ENCODE data around the gene TRIM8.

Gene TRIM8

GRCh38 chr10:102674566-102674965, 30.3 kb downstream of the TRIM8 start:
- Histone ChIP-seq H3F3A (ENCODE audit: insufficient read depth) (no peaks in the 10 kb centered on the region), H3K4me2 (ENCODE audit: low read depth, low read length, poor library complexity, severe bottlenecking) (no peak overlapping the region), H3K9ac (ENCODE audit: low read length) (no peak overlapping the region), H4K20me1 (ENCODE audit: low read depth, low read length) (no peaks in the 10 kb centered on the region), H3K27ac (ENCODE audit: low read depth, low read length) (no peak overlapping the region), H3K36me3 (ENCODE audit: low read length) (no peaks in the 10 kb centered on the region), H2AFZ (ENCODE audit: low read depth, low read length, severe bottlenecking) (no peak overlapping the region), H3K4me3 (ENCODE audit: insufficient read depth, low read length, poor library complexity, severe bottlenecking) (no peak overlapping the region), H3K27me3 (ENCODE audit: low read length) (no peaks in the 10 kb centered on the region), H3K79me2 (ENCODE audit: insufficient read depth, low read length) (no peaks in the 10 kb centered on the region), H3K9me2 (replicated peaks; ENCODE audit: insufficient read depth, low read length) (no peaks in the 10 kb centered on the region), H3K9me3 (ENCODE audit: insufficient read depth, low read length) (no peaks in the 10 kb centered on the region)
- TF ChIP-seq CTCF (IDR thresholded peaks at IDR 0.05; ENCODE audit: insufficient read depth, low read length, poor library complexity, severe bottlenecking) (no peak), EZH2phosphoT487 (conservative IDR thresholded peaks at IDR 0.05; ENCODE audit: low read length) (no peak)

DNA sequence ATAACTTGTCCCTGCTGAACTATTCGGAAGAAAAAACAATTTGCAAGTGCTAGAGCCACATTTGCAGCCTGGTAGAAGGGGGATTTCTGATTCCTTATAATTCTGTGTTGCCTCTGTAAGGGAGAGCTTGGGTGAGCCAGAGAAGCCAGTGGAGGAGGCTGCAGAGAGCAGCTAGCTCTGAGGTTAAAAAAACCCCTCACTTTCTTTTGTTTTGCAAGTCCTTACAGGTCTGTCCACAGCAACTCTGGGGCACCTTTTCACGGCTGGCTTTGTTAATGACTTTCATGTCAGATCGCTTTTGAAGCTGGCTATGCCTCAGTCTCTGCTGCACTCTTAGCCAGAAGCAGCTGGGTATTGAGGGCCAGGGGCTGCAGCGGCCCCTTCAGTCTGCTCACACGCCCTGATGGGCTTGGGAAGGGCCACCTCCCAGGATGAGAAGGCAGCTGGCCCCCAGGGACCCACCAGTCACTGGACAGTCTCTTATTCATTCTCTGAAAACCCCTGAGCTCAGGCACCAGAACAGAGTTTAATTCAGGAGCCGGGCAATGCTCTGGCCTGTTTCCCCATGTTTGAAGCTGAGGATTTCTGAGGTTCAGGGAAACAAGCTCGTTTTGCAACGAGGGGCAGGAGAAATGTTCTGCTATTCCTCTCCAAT, 30.9 kb downstream of the TRIM8 start:
- Histone ChIP-seq H3K27me3 (ENCODE audit: low read length) (no peaks in the 10 kb centered on the region), H3K9ac (ENCODE audit: low read length) (no peak overlapping the region), H3K27ac (ENCODE audit: low read depth, low read length) (no peak overlapping the region), H3K79me2 (ENCODE audit: insufficient read depth, low read length) (no peaks in the 10 kb centered on the region), H3K4me3 (ENCODE audit: insufficient read depth, low read length, poor library complexity, severe bottlenecking) (no peak overlapping the region), H4K20me1 (ENCODE audit: low read depth, low read length) (no peaks in the 10 kb centered on the region), H3K9me3 (ENCODE audit: insufficient read depth, low read length) (no peaks in the 10 kb centered on the region), H3K4me2 (ENCODE audit: low read depth, low read length, poor library complexity, severe bottlenecking) (no peak overlapping the region), H2AFZ (ENCODE audit: low read depth, low read length, severe bottlenecking) (no peak overlapping the region), H3F3A (ENCODE audit: insufficient read depth) (no peaks in the 10 kb centered on the region), H3K36me3 (ENCODE audit: low read length) (no peaks in the 10 kb centered on the region), H3K9me2 (replicated peaks; ENCODE audit: insufficient read depth, low read length) (no peaks in the 10 kb centered on the region)
- TF ChIP-seq CTCF (IDR thresholded peaks at IDR 0.05; ENCODE audit: insufficient read depth, low read length, poor library complexity, severe bottlenecking) (no peak), EZH2phosphoT487 (conservative IDR thresholded peaks at IDR 0.05; ENCODE audit: low read length) (no peak)

GRCh38 chr10:102675666-102676533, 31.6 kb downstream of the TRIM8 start:
- H3K27ac ChIP-seq (ENCODE audit: low read depth, low read length) = no peak overlapping the region
- TF ChIP-seq CTCF (IDR thresholded peaks at IDR 0.05; ENCODE audit: insufficient read depth, low read length, poor library complexity, severe bottlenecking) (no peak), EZH2phosphoT487 (conservative IDR thresholded peaks at IDR 0.05; ENCODE audit: low read length) (no peak)
- H3K36me3 ChIP-seq (ENCODE audit: low read length) = no peaks in the 10 kb centered on the region
- no peaks in the 10 kb centered on the region for H3K79me2 ChIP-seq (ENCODE audit: insufficient read depth, low read length)
- no peaks in the 10 kb centered on the region for H3K9me2 ChIP-seq (replicated peaks; ENCODE audit: insufficient read depth, low read length)
- H3K4me2 ChIP-seq (ENCODE audit: low read depth, low read length, poor library complexity, severe bottlenecking) = no peak overlapping the region
- no peak overlapping the region for H3K9ac ChIP-seq (ENCODE audit: low read length)
- no peak overlapping the region for H2AFZ ChIP-seq (ENCODE audit: low read depth, low read length, severe bottlenecking)
- no peaks in the 10 kb centered on the region for H3F3A ChIP-seq (ENCODE audit: insufficient read depth)
- no peaks in the 10 kb centered on the region for H4K20me1 ChIP-seq (ENCODE audit: low read depth, low read length)
- no peaks in the 10 kb centered on the region for H3K27me3 ChIP-seq (ENCODE audit: low read length)
- no peak overlapping the region for H3K4me3 ChIP-seq (ENCODE audit: insufficient read depth, low read length, poor library complexity, severe bottlenecking)
- no peaks in the 10 kb centered on the region for H3K9me3 ChIP-seq (ENCODE audit: insufficient read depth, low read length)

Measured in SU-DHL-6 (cell line).